DND-41 (cell line): ENCODE data around the gene SYT5.

Experiments used
- CTCF ChIP-seq: IDR thresholded peaks from 2 replicates; pipeline ENCODE4 v1.5.1; 2012; ENCODE audit warnings: borderline replicate concordance, low read length, moderate library complexity, mild to moderate bottlenecking; ENCODE audit not compliant: poor library complexity, severe bottlenecking; ENCODE audit errors: extremely low read depth
- EZH2 ChIP-seq: IDR thresholded peaks from 3 replicates; pipeline ENCODE4 v1.6.1; 2012; ENCODE audit warnings: borderline replicate concordance, low read depth, mild to moderate bottlenecking, moderate library complexity, low read length, inconsistent platforms; ENCODE audit not compliant: severe bottlenecking

GRCh38 chr19:55156202-55157063 is 23.7 kb downstream of the SYT5 start:
- TF ChIP-seq CTCF (no peak), EZH2 (no peak)
